ENCODE measurements around the gene GABARAP. TPM values are rescaled to one million over a fixed set of nuclear protein-coding genes. Genes with fewer than 3 reads are reported as not detected.
"Not testable (repeated sequence)": the region's sequence is repeated elsewhere in the genome, so short reads cannot be mapped to it uniquely, and the experiment has no call there.

GABARAP gene
- total RNA-seq, 2 donors from 2014 or later: 190 to 239 TPM

DNA sequence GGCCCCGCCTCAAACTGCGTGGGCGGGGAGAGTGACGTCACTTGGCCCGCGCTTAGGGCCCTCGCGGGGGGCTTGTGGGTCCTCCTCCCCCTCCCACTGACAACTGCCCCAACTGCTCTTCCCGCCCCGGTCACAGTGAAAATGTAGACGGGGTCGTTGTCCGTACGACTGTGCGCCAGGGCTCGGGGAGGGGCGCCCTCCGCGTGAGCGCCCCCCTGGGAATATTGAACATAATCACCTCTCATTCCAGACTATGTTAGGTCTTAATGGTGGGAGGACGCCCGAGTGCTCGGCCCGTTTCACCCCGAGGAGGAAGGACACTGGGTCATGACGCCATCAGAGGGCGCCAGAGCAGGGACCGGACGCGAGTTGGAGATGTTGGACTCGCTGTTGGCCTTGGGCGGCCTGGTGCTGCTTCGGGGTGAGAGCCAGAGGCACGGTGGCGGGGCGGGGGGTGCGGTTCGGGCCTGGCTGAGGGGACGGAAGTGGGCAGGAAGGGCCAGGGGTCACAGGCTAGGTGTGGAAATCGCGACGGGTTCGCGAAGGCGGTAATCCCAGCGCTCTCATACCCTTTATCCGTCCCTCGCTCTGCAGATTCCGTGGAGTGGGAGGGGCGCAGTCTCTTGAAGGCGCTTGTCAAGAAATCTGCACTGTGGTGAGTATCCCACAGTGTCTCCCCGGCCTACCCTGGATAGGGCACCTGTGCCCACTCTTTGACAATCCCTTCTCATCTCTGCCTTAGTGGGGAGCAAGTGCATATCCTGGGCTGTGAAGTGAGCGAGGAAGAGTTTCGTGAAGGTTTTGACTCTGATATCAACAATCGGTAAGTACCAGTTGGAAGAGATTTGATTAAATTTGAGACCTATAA is 10.2 kb upstream of the GABARAP start, which contains the start of gene ELP5:
Gene ELP5 (plus strand): TSS at position 40 of the 868 bp plus-strand sequence. CDS start 336 bp downstream, at position 376.
- Mint-ChIP-seq H3K9me3 (no peaks in the 10 kb centered on the region), H3K27ac (peak within 1 kb of the TSS; percentile 100), H3K36me3 (ENCODE audit: low read depth) (peaks cover 86% of the 10 kb centered on the region), H3K4me1 (peaks cover 16% of the 10 kb centered on the region), H3K4me3 (peak within 1 kb of the TSS; percentile 93), H3K27me3 (no peaks in the 10 kb centered on the region)
- ATAC-seq (replicated peaks): peak; percentile 69

DNA sequence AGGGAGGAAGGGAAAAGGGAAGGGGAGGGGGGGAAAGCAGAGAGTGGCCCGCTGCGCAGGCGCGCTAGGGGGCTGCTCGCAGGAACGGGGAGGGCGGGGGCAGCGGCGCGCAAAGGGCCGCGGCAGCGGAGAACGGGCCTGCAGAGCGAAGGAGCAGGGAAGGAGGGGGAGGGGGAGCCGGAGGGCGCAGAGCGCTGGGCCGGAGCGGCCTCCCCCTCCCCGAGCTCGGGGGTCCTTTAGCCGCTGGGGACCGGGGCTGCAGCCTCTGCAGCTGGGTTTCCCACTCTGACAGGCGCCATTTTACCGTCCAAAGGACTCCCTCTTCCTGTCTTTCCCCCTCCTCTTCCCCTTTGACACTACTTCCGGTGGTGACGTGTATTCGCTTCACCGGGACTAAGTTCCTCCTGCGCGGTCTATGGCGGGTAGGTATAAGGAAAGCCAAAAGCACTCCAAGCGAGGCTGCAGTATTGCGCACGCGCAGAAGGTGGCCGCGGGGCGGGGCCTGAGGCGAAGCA is 9.5 kb upstream of the GABARAP start, which contains the start of gene CTDNEP1:
Gene CTDNEP1 (minus strand): TSS at position 74 of the 515 bp plus-strand sequence. CDS start 438 bp downstream, outside the sequence.
- no peaks in the 10 kb centered on the region for H3K27me3 Mint-ChIP-seq
- H3K27ac Mint-ChIP-seq: peak within 1 kb of the TSS; percentile 100
- H3K36me3 Mint-ChIP-seq (ENCODE audit: low read depth): peaks cover 84% of the 10 kb centered on the region
- ATAC-seq (replicated peaks): peak; percentile 97
- H3K4me3 Mint-ChIP-seq: peak within 1 kb of the TSS; percentile 93
- no peaks in the 10 kb centered on the region for H3K9me3 Mint-ChIP-seq
- H3K4me1 Mint-ChIP-seq: peaks cover 16% of the 10 kb centered on the region

DNA sequence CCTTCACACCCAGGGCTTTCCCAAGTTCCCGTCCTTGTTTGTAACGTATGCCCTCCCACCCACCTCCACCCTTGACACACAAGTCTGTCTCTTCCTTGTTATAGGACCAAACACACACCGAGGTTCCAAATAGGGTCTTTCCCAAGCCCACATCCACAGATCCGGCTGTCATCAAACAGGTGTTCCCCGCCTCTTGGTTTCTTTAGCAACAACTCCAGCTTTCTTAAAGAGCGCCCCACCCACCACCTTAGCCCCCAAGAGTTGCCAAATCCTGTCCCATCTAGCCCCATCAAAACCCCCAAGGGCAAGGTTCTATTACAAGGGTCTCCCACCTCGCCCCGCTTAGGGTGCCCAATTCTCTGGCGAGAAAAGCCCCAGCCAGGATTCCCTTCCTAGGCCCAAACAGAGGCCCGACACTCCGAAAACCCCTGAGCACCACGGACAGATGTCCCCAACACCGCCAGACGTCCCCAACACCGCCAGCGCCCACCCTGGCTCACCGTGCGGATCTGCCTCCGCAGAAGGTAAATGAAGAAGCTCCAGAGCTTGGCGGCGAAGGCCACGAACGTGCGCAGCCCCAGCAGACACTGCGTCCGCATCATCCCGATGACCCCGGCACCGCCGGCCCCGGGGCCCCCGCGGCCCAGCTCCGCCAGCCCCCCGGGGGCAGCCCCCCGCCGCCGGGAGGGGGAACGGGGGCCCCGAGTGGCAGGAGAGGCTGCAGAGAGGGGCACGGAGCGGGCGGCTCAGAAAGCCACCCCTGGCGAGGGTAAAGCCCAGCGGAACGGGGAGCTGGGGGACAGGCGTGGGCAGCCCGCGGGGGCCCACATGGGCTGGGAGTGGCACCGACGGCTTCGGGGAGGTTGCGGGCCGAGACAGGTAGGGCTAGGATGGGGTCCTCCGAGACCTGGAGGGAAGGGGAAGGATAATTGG is 8.7 kb upstream of the GABARAP start:
- Mint-ChIP-seq H3K27me3 (no peaks in the 10 kb centered on the region), H3K4me1 (peaks cover 21% of the 10 kb centered on the region), H3K36me3 (ENCODE audit: low read depth) (peaks cover 84% of the 10 kb centered on the region), H3K9me3 (no peaks in the 10 kb centered on the region), H3K27ac (peak overlapping the region; percentile 96), H3K4me3 (peak overlapping the region; percentile 93)
- peak; percentile 5 for ATAC-seq (replicated peaks)

DNA sequence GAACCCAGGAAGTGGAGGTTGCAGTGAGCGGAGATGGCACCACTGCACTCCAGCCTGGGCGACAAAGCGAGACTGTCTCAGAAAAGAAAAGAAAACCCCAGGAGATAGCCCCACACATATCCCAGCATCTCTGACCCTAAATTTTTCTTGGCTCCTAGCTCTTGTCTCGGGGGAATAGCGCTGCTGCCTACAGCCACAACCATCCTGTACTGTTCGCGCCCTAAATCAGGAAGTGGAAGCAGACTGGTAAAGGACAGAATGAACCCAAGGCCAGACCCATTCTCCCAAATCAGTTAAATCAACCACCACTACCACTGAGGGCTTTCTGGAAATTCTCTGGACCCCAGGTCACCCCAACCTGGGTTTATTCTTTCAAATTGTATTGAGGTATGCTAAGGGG is 7.6 kb upstream of the GABARAP start:
- no peak for ATAC-seq (replicated peaks)
- peaks cover 21% of the 10 kb centered on the region for H3K4me1 Mint-ChIP-seq
- peak overlapping the region; percentile 93 for H3K4me3 Mint-ChIP-seq
- peaks cover 81% of the 10 kb centered on the region for H3K36me3 Mint-ChIP-seq (ENCODE audit: low read depth)
- no peaks in the 10 kb centered on the region for H3K27me3 Mint-ChIP-seq
- peak overlapping the region; percentile 96 for H3K27ac Mint-ChIP-seq
- H3K9me3 Mint-ChIP-seq: no peaks in the 10 kb centered on the region

DNA sequence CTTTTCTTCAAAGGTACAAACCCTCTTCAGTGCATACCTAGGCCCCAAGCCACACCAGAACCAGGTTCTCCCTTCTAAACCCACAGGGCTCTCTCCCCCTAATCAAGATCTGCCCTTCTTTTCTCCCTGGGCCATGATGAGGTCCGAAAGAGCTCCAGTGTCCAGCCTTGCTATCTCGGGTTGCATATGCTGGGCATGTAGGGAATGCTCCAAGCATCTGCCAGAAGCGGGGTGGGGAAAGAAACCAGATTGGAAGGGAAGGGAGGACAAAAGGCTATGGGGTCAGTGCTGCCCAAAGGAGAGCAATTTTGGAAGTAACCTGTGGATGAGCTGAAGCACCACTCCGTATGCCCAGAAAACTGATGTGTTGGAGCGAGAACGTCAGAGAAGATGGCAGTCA is 7.0 kb upstream of the GABARAP start:
- ATAC-seq (replicated peaks): no peak
- H3K27me3 Mint-ChIP-seq: no peaks in the 10 kb centered on the region
- peak overlapping the region; percentile 93 for H3K4me3 Mint-ChIP-seq
- H3K4me1 Mint-ChIP-seq: peaks cover 21% of the 10 kb centered on the region
- peak overlapping the region; percentile 96 for H3K27ac Mint-ChIP-seq
- no peaks in the 10 kb centered on the region for H3K9me3 Mint-ChIP-seq
- H3K36me3 Mint-ChIP-seq (ENCODE audit: low read depth): peaks cover 81% of the 10 kb centered on the region

DNA sequence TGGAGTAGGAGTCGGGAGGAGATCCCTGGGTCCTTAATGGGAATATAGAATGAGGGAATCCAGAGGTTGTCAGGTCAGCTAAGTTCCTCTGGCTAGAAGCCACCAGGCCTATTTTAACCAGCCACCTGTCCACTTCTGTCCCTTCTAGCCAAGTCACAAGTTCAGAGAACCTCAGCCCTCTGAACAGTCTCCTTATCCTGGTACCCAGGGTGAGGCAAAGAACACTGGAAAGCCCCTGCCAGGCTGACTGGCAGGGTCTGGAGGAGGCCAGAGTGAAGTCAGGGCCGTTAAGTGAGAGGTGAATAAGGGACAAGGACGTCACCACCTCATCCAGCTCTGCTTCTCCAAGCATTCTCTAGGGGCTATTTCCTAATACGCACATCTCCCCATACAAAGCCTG is 6.5 kb upstream of the GABARAP start:
- H3K27ac Mint-ChIP-seq: peak overlapping the region; percentile 96

DNA sequence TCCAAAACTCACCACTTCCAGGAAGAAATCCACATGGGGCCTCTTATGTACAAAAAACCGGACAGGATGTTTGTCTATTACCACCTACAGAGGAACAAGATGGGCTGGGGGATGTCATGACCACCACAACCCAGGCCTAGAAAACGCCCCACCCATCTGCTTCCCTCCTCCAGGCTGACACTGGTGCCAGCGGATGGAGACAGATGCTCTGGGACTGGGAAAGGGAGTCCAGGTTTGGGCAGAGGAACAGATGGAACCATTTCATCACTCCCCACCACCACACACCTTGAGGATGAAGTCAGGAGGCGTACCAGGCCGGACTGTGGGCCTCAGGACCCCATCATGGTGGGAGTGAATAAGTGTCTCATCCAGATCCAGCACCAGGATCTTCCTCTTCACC is 4.5 kb upstream of the GABARAP start:
- H3K27ac Mint-ChIP-seq: peak overlapping the region; percentile 44
- no peaks in the 10 kb centered on the region for H3K9me3 Mint-ChIP-seq
- H3K27me3 Mint-ChIP-seq: no peaks in the 10 kb centered on the region
- no peak for ATAC-seq (replicated peaks)
- H3K4me3 Mint-ChIP-seq: no peak overlapping the region
- H3K4me1 Mint-ChIP-seq: peaks cover 20% of the 10 kb centered on the region
- H3K36me3 Mint-ChIP-seq (ENCODE audit: low read depth): peaks cover 81% of the 10 kb centered on the region

More for the DNA sequence above, 6.5 kb upstream of the GABARAP start:
- Mint-ChIP-seq H3K27me3 (no peaks in the 10 kb centered on the region), H3K36me3 (ENCODE audit: low read depth) (peaks cover 81% of the 10 kb centered on the region), H3K9me3 (no peaks in the 10 kb centered on the region), H3K4me1 (peaks cover 21% of the 10 kb centered on the region), H3K4me3 (peak overlapping the region; percentile 93)
- no peak for ATAC-seq (replicated peaks)

DNA sequence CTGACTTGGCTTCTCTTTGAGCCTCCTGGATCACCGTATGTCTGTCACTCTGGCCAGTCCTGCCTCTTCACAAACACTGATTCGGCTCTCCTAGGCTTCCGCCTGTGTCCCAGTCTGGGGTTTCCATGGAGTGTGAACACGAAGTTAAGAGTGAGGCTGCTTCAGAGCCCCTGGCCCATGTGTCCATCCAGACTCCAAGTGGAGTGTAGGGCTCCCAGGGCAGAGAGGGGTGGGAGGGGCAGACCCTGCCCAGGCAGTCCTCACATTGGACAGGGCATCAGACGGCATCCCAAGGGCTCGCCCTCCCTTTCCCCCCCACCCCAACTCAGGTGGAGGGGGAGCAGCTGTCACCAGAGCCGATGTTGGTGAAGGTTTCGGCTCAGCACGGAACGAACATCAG is 1.6 kb upstream of the GABARAP start:
- Mint-ChIP-seq H3K27ac (peak overlapping the region; percentile 93), H3K4me3 (peak overlapping the region; percentile 87), H3K36me3 (ENCODE audit: low read depth) (peaks cover 87% of the 10 kb centered on the region), H3K4me1 (peaks cover 31% of the 10 kb centered on the region)
- H3K27me3 Mint-ChIP-seq; ATAC-seq (replicated peaks); H3K9me3 Mint-ChIP-seq: not testable (repeated sequence)

DNA sequence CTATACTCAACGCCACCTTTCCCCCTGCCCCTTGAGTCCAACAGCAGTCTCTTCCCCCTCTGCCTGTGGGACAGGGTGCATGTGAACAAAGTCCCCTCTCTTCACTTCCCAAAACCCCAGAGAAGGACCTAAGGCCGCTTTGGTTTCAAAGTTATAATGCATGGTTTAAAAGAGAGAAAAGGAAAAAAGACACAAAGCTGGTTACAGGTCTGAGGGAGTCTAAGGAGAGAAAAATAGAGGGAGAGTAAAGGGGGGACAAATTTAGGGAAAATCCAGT is 1.1 kb upstream of the GABARAP start:
- no peak for ATAC-seq (replicated peaks)
- H3K4me1 Mint-ChIP-seq: peaks cover 31% of the 10 kb centered on the region
- peak overlapping the region; percentile 87 for H3K4me3 Mint-ChIP-seq
- H3K36me3 Mint-ChIP-seq (ENCODE audit: low read depth): peaks cover 87% of the 10 kb centered on the region
- H3K27me3 Mint-ChIP-seq: no peaks in the 10 kb centered on the region
- no peaks in the 10 kb centered on the region for H3K9me3 Mint-ChIP-seq
- H3K27ac Mint-ChIP-seq: peak overlapping the region; percentile 93

DNA sequence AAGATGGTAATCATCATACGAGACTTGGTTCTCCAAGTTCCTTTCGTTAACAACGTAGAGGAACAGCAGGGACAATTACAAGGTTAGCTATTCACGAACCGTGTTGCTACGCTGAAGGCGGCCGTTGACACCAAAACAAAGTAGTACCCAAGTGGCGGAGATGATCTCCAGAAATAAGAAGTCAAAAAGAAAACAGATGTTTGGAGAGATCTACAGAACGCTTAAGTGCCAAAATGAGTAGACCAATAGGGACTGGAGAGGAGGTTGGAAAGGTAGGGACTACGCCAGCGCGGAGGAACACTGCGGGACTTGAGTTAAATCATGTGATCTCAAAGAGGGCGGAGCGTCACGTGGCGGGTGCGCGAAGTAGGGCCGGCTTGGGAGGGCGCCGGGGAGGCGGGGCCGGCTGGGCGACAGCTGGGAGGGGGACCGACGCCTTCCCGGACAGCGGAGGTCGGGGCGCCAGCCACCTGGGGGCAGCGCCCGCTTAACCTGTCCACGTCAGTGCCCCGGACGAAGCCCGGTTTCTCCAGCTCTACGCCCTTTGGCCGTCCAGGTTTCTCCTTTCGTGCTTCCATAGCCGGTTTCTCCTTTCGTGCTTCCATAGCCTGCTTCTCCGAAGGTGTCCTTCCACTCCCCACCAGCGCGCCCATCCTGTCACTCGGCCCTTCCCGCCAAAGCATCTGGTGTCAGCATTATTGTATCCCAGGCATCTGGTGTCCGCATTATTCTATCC is 636 bp upstream of the GABARAP start:
- Mint-ChIP-seq H3K4me3 (peak overlapping the region; percentile 87), H3K27me3 (no peaks in the 10 kb centered on the region), H3K27ac (peak overlapping the region; percentile 93), H3K36me3 (ENCODE audit: low read depth) (peaks cover 90% of the 10 kb centered on the region), H3K4me1 (peaks cover 31% of the 10 kb centered on the region), H3K9me3 (no peaks in the 10 kb centered on the region)
- ATAC-seq (replicated peaks): peak; percentile 41

DNA sequence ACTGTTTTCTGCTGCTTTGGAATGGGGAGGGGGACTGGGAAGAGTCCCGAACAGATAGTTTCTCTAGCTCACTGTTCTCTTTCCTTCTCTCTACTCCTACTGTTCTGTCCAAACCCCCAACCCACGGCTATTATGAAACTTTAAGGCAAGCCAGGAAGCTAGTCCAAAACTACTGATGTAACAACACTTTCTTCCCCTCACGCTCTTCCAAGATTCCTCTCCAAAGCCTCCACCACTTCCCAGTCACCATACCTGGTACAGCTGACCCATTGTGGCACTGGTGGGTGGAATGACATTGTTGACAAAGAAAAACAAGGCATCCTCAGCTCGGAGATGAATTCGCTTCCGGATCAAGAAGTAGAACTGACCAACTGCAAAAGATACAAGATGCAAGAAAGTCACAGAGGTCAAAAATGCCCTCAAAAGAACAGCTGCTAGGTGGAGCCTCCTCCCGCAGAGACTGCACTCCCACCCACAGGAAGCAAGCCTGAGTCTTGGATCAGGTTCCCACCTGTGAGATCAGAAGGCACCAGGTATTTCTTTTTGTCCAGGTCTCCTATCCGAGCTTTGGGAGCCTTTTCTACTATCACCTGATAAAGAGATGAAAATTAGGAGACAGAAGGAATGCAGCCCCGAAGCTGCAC is 1.0 kb downstream of the GABARAP start:
- Mint-ChIP-seq H3K36me3 (ENCODE audit: low read depth) (peaks cover 96% of the 10 kb centered on the region), H3K27ac (peak overlapping the region; percentile 93), H3K4me3 (peak overlapping the region; percentile 87), H3K4me1 (peaks cover 35% of the 10 kb centered on the region), H3K27me3 (no peaks in the 10 kb centered on the region), H3K9me3 (no peaks in the 10 kb centered on the region)
- no peak for ATAC-seq (replicated peaks)

DNA sequence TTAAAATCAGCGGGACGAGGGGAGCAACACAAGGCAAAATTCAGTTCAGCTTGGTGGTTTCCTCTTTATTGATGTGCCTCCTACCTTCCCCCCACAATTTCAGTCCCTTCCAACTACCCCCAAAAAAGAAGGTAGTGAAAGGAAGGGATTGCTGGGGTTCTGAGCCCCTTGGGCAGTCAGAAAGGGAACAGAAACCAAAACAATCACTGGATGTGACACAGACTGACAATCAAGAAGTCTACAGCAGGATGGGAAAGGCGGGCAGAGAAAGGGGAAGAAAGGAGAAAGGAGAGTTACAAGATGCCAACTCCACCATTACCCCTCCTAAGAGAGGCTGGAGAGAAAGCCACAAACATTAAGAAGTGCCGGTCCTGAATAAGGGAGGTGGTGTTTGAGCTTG is 1.9 kb downstream of the GABARAP start:
- no peaks in the 10 kb centered on the region for H3K27me3 Mint-ChIP-seq
- H3K9me3 Mint-ChIP-seq: no peaks in the 10 kb centered on the region

More for the DNA sequence above, 1.9 kb downstream of the GABARAP start:
- no peak for ATAC-seq (replicated peaks)
- Mint-ChIP-seq H3K27ac (peak overlapping the region; percentile 93), H3K4me1 (peaks cover 44% of the 10 kb centered on the region), H3K36me3 (ENCODE audit: low read depth) (peaks cover 96% of the 10 kb centered on the region), H3K4me3 (peak overlapping the region; percentile 87)
